Fibroblast of skin of back (primary cell): ENCODE measurements around the gene BTD.
"Not testable (repeated sequence)": the region's sequence is repeated elsewhere in the genome, so short reads cannot be mapped to it uniquely, and the experiment has no call there.

ENCODE experiments used
- DNase-seq: peaks from one replicate; pipeline ENCODE4 v3.0.0-alpha.2; 2013

BTD gene

DNA sequence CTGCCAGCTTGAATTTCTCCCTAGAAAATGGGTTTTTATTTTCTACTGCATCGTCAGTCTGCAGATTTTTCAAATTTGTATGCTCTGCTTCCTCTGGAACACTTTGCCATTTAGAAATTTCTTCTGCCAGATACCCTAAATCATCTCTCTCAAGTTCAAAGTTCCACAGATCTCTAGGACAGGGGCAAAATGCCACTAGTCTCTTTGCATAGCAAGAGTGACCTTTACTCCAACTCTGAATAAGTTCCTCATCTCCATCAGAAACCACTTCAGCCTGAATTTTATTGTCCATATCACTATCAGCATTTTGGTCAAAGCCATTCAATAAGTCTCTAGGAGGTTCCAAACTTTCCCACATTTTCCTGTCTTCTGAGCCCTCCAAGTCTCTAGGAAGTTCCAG lies 3.0 kb downstream of the BTD start:
- not testable (repeated sequence) for DNase-seq

GRCh38 chr3:15606434-15606891 lies 4.9 kb downstream of the BTD start:
- no peak for DNase-seq

GRCh38 chr3:15610082-15610759 lies 8.7 kb downstream of the BTD start:
- peak; percentile 77 for DNase-seq

GRCh38 chr3:15611018-15611417 lies 9.5 kb downstream of the BTD start:
- no peak for DNase-seq

DNA sequence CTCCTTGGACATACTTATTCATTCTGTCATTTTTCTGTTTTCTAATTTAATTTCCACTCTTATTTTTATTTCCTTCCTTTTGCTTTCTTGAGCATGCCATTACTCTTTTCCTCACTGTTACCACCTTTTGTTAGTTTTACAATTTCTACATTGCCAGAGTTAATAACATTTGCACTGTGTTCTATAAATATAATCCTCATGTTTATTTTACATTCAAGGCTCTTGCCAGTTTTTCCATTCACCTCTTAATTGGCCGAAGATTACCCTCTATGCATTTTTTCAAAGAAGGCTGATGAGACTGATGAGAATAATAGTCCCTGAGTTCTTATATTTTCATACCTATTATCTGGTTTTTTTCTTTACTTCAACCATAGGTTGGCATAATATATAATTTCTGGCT lies 10.5 kb downstream of the BTD start:
- no peak for DNase-seq

DNA sequence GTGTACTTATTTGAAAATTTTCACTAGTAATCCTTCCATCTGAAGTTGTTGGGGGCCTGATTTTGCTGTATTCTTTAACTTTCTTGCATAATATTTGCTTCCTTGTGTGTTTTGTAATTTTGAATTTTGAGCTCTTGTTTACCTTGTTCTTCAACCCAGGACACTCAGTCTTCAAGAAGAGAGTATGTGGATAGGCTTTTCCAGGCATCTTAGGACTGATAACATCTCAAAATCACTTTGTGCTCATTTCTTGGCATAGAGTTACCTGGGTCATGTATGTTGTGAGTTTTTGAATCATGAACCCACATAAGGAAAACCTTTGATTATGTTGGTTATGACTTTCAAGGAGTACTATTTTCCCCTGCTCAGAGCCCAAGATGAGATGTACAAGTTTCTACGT lies 13.4 kb downstream of the BTD start:
- no peak for DNase-seq

DNA sequence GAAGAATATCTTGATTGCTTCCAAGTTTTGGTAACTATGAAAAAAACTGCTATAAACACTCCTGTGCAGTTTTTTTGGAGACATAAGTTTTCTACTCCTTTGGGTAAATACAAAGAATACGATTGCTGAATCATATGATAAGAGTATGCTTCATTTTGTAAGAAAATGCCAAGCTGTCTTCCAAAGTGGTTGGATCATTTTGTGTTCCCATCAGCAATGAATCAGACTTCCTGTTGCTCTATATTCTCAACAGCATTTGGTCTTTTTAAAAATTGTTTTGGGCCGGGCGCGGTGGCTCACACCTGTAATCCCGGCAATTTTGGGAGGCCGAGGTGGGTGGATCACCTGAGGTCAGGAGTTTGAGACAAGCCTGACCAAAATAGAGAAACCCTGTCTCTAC lies 14.5 kb downstream of the BTD start:
- DNase-seq: peak; percentile 60

DNA sequence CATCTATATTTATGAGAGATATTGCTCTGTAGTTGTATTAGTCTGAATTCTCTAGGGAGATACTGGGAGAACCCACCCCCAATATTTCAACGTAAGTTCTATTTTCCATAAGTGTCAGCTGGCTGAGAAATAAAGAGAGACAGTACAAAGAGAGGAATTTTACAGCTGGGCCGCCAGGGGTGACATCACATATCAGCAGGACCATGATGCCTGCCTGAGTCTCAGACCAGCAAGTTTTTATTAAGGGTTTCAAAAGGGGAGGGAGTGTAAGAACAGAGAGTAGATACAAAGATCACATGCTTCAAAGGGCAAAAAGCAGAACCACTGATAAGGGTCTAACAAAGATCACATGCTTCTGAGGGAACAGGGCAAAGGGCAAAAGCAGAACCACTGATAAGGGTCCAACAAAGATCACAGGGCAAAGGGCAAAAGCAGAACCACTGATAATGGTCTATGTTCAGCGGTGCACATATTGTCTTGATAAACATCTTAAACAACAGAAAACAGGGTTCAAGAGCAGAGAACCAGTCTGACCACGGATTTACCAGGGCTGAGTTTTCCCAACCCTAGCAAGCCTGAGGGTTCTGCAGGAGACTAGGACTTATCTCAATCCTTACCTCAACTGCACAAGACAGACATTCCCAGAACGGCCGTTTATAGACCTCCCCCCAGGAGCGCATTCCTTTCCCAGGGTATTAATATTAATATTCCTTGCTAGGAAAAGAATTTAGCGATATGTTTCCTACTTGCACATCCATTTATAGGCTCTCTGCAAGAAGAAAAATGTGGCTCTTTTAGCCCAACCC lies 18.3 kb downstream of the BTD start:
- not testable (repeated sequence) for DNase-seq

- DNase-seq: no peak
Observed at GRCh38 chr3:15623535-15624440, 22.2 kb downstream of the BTD start.

- peak; percentile 33 for DNase-seq
Observed at GRCh38 chr3:15628967-15629366, 27.4 kb downstream of the BTD start.

DNA sequence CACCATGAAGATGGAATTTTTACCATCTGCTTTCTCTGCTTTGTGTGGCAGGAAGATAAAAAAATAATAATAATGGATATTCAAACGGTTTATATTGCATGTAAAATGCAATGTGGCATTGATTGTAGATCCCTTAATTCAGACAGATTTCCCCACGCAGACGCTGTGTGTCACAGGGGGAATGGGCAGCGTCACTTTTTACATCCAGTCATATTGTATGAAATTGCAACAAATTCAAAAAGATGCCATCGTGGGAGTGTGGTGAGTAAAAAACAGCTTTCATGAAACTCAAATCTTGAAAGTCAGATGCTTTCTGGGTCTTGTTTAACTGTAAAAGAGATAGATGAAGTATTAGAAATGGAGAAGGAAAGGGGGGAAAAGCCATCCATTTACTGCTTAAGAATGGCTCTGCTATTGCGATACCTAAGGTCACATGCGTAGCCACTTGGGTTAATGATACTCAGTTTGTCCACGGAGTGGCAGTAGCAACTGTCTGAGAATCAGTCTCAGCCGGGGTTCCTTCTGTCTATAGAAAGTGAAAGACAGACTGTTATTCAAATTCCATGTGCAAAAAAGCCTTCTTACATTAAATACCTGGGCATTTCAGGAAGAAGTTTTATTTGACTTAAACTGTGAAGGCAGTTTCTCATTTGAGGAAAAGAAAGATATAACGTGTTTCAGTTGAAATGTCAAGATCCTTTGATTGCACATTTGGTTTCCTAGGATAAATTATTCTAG lies 28.5 kb downstream of the BTD start:
- peak; percentile 88 for DNase-seq

DNA sequence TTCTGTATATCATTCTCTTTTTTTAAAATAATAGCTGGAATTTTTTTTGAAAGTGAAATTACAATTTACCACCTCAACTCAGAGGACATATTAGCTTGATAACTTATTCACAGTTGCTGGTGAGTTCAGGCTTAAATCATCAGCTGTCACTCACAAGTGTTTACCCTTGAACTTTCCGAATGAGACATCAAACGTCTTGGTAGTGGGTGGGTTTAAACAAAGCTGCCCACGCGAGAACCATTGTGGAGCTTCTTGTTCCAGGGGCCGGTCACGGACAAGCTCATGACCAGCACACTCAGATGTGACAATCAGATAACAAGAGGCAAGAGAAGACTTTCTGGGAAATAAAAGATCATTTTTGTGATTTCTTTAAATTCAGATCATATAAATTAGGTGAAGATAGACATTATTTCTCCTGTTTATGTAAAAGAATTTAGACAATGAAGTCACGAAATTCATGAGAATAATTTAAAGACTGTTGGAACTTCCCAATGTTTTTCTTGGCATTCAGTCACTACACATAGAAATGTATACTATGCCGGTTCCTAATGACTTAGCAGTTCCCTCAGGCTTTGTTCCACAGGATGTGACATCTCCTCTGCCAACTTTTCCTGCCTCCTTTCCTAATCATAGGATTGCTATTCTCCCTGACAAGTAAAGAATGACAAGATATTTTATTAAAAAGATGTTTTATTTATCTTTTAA lies 29.3 kb downstream of the BTD start:
- DNase-seq: peak; percentile 97

DNA sequence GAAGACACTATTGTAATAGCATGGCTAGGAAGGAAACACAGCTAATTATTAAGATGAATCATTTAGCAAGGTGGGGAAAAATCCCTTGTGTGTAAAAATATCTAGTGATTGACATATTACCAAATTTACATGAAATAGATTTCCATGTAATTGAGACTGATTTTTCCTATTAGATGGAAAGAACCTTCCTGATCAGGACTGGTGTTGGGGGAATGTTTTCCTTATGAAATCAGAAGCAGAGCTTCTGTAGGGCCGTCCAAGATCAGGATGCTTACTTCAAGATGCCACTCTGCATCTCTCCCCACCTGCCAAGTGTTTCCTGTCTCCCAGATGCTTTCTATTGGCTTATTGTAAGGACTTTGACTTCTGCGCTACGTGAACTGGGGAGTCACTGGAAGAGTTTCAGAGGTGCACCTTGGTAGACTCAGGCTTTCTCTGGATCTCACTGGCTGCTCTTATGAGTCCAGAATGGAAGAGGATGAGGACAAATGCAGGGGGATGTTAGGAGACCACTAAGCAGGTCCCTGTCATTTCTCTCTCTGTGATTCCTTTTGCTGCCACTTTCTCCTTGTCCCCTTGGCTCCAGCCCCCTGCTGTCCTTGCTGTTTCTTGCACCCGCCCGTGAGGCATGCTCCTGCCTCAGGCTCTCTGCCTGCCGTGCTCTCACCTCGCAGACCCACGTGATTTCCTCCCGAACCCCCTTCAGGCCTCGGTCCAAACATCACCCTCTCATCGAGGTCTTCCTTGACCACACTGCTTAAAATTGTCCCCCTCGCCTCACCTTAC lies 30.1 kb downstream of the BTD start:
- DNase-seq: no peak

- no peak for DNase-seq
Observed at GRCh38 chr3:15632212-15632580, 30.7 kb downstream of the BTD start.

GRCh38 chr3:15633159-15633558 lies 31.6 kb downstream of the BTD start:
- no peak for DNase-seq

DNA sequence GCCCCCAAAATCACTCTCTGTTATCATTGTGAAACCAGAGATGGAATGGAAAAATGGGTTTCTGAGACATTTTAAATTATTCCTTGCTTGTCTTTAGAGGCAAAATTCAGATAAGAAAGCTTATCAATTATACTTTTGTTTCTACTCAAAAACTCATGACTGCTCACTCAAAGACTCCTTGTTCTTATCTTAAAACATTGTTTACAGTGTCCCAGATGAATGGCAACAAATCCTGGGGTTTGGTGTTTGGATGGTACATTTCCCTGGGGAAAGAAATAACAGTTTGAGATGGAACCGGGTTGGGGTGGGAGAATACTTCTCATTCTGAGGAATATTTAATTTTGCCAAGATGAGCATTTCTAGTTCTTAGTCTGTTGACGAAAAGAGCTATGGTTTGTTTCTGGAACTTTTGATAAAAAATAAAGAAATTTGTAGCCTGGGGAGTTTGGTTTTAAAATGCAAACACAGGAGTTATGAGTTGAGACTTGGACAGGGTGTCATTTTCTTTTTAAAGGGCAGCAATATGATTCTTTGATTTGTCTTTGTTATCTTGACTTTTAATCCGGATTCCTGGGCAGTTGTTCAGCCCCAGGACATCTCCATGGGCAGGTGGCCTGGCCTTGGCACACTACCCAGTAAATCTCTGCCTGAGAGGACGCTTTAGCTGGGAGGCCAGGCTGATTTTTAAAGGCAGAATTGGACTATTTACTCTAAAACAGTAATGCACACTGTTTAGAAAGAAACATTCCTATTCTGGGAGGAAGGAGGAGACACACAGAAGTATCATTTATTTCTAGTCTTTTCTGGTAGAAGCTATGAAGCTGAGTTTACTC lies 32.4 kb downstream of the BTD start:
- peak; percentile 26 for DNase-seq

DNA sequence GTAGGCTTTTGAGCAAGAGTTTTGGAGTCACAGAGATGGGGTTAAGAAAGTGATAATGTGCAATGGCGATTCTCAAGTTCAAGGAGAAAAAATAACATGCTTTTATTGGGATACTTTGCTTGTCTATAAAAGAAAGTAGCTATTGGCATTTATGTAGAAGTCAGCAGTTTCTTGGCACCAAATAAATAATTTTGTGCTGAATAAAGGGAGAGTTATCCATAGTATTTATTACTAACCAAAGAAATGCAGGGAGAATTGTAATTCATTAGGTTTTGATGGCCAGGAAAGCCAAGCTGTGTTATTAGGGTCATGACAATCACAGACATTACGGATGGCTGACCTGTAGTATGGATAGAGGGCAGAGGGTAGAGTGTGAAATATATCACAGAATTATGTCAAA lies 33.1 kb downstream of the BTD start:
- DNase-seq: no peak

DNA sequence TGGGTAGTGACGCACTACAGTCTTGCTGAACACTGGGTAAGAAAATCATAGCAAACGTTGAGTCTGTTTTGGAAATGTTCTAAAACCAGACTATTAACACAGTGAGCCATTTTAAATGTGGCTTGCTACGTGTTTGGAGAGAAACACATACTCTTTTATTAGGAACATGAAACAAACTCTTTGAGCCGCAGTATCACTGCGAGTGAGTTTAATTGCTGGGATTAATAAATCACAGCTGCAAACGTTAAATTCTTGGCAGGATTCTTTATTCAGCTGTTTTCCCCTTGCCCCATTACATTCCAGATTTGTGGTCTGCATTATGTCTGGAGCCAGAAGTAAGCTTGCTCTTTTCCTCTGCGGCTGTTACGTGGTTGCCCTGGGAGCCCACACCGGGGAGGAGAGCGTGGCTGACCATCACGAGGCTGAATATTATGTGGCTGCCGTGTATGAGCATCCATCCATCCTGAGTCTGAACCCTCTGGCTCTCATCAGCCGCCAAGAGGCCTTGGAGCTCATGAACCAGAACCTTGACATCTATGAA lies 33.6 kb downstream of the BTD start:
- peak; percentile 67 for DNase-seq

DNA sequence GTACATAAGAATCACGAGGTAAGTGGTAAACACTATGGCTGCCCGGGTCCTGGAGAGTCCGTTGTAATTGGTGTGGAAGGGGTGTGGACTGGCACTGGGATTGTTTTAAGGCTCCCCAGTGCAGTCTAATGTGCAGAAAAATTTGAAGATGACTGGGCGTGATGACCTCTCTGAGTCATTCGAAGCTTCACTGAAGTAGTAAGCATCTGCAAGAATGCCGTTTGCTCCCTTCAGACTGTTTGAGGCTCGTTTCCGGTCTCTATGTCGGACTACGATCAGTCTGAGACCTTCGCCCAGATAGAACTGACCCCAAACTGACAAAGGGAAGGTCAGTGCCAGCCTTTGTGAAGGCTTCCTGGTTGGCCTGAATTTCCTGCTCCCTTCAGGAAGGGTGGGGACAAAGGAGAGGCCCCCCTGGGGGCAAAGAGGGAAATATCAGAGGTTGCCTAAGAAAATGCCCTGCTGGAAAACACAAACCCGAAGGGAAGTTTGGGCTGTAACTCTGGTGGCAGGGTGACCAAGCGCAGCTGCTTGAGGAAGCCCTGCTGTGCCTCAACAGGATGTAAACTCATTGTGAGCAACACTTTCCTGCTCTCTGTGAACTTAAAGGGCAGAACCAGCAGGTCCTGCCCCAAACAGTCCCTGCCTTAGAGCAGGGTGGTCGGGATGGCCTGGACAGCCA lies 34.6 kb downstream of the BTD start:
- DNase-seq: peak; percentile 97
